OCI-LY7 (cell line): ENCODE measurements around the gene TMPRSS6. TPM values are rescaled to one million over a fixed set of nuclear protein-coding genes. Genes with fewer than 3 reads are reported as not detected.

Source experiments
- BruUV-seq: library from RNA; stranded (reverse); fragments of 400-500 nt; replicated peaks from 2 replicates; lab custom pipeline; 2021; lab: Mats Ljungman, UMichigan
- CTCF ChIA-PET: fragments of 300-600 bp; sonication (Branson Sonifier 250); formaldehyde crosslinking; loops from one replicate; lab custom pipeline; 2022; ENCODE audit warnings: antibody characterized with exemption; ENCODE audit not compliant: unreplicated experiment; lab: Charles Lee
- POLR2A ChIA-PET: fragments of 300-600 bp; sonication (Branson Sonifier 250); formaldehyde crosslinking; loops from one replicate; lab custom pipeline; 2022; ENCODE audit warnings: antibody characterized with exemption; lab: Charles Lee
- DNase-seq: peaks from one replicate; pipeline ENCODE4 v3.0.0-alpha.2; 2015; ENCODE audit warnings: low spot score
- H2AFZ ChIP-seq: fragments of 200-600 bp; sonication (generic), shearing (Covaris generic); 2 replicates; pipeline ENCODE4 v1.6.1; 2014; ENCODE audit warnings: mild to moderate bottlenecking, antibody characterized with exemption, low read length, moderate library complexity
- H3K27ac ChIP-seq: fragments of 200-600 bp; sonication (generic); 2 replicates; pipeline ENCODE4 v1.5.1; 2014; ENCODE audit warnings: mixed run types, low read depth, mild to moderate bottlenecking, moderate library complexity, low read length, inconsistent platforms; ENCODE audit not compliant: poor library complexity, severe bottlenecking
- H3K36me3 ChIP-seq: fragments of 200-600 bp; sonication (generic); 2 replicates; pipeline ENCODE4 v1.6.1; 2014; ENCODE audit warnings: mild to moderate bottlenecking, antibody characterized with exemption, low read length, moderate library complexity, mixed read lengths; ENCODE audit not compliant: insufficient read depth
- H3K4me1 ChIP-seq: fragments of 200-600 bp; sonication (generic); 2 replicates; pipeline ENCODE4 v1.5.1; 2014; ENCODE audit warnings: mild to moderate bottlenecking, low read length; ENCODE audit not compliant: insufficient read depth, poor library complexity, severe bottlenecking
- H3K4me2 ChIP-seq: fragments of 200-600 bp; sonication (generic); 2 replicates; pipeline ENCODE4 v1.6.1; 2014; ENCODE audit warnings: mild to moderate bottlenecking, low read length
- H3K4me3 ChIP-seq: fragments of 200-600 bp; sonication (generic); 2 replicates; pipeline ENCODE4 v1.5.1; 2014; ENCODE audit warnings: mild to moderate bottlenecking, low read depth, low read length; ENCODE audit not compliant: poor library complexity, severe bottlenecking
- H3K79me2 ChIP-seq: fragments of 200-600 bp; sonication (generic); 2 replicates; pipeline ENCODE4 v1.6.1; 2016; ENCODE audit warnings: low read depth, mild to moderate bottlenecking, low read length, moderate library complexity, mixed read lengths; ENCODE audit not compliant: insufficient read depth
- H3K9me2 ChIP-seq: fragments of 200-600 bp; sonication (generic); 2 replicates; pipeline ENCODE4 v1.6.1; 2016; ENCODE audit warnings: mild to moderate bottlenecking, low read length, mixed read lengths; ENCODE audit not compliant: insufficient read depth
- H3K9me3 ChIP-seq: fragments of 200-600 bp; sonication (generic); 2 replicates; pipeline ENCODE4 v1.6.1; 2014; ENCODE audit warnings: mild to moderate bottlenecking, mixed run types, low read length, mixed read lengths
- H4K20me1 ChIP-seq: fragments of 200-600 bp; sonication (generic); 2 replicates; pipeline ENCODE4 v1.6.1; 2014; ENCODE audit warnings: mild to moderate bottlenecking, antibody characterized with exemption, low read length, moderate library complexity, mixed read lengths; ENCODE audit not compliant: insufficient read depth
- EZH2phosphoT487 ChIP-seq: fragments of 200-600 bp; sonication (generic); IDR thresholded peaks from 2 replicates; pipeline ENCODE4 v1.6.1; 2018; ENCODE audit warnings: low read depth, borderline replicate concordance, mild to moderate bottlenecking, mixed run types, antibody characterized with exemption, low read length, moderate library complexity, mixed read lengths
- intact Hi-C: fragments of 100-400 bp; cut with micrococcal nuclease; formaldehyde crosslinking; loops from one replicate; pipeline ENCODE4 v1.10.0; 2022; ENCODE audit not compliant: unreplicated experiment
- total RNA-seq, 2 experiments: library from RNA; depleted of rRNA in 1 of 2; stranded (reverse); fragments of >200 nt in 1 of 2; shearing (Covaris generic) in 1 of 2; gene quantifications; 2 replicates each; pipeline ENCODE4 v1.2.3, GENCODE V29; 2014 to 2022
- TF ChIP-seq, protein P1 (sequence below): fragments of 200-600 bp; sonication (generic); conservative IDR thresholded peaks from 2 replicates; pipeline ENCODE4 v1.5.1; 2014; ENCODE audit warnings: mild to moderate bottlenecking, antibody characterized with exemption, low read length, moderate library complexity, mixed read lengths

The TMPRSS6 gene
- total RNA-seq, 2 experiments from 2014 or later: not detected

GRCh38 chr22:37137131-37137530, 27.6 kb upstream of the TMPRSS6 start:
- TF ChIP-seq, protein P1, sequence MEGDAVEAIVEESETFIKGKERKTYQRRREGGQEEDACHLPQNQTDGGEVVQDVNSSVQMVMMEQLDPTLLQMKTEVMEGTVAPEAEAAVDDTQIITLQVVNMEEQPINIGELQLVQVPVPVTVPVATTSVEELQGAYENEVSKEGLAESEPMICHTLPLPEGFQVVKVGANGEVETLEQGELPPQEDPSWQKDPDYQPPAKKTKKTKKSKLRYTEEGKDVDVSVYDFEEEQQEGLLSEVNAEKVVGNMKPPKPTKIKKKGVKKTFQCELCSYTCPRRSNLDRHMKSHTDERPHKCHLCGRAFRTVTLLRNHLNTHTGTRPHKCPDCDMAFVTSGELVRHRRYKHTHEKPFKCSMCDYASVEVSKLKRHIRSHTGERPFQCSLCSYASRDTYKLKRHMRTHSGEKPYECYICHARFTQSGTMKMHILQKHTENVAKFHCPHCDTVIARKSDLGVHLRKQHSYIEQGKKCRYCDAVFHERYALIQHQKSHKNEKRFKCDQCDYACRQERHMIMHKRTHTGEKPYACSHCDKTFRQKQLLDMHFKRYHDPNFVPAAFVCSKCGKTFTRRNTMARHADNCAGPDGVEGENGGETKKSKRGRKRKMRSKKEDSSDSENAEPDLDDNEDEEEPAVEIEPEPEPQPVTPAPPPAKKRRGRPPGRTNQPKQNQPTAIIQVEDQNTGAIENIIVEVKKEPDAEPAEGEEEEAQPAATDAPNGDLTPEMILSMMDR: no peak
- no peak for TF ChIP-seq EZH2phosphoT487
- H4K20me1 ChIP-seq: no peaks in the 10 kb centered on the region
- no peaks in the 10 kb centered on the region for H3K4me1 ChIP-seq
- H3K9me3 ChIP-seq: no peaks in the 10 kb centered on the region
- H2AFZ ChIP-seq: no peak overlapping the region
- no TSS peak for BruUV-seq
- H3K4me3 ChIP-seq: no peak overlapping the region
- intact Hi-C loops: no loop called here
- H3K27ac ChIP-seq: no peak overlapping the region
- no peak for DNase-seq
- CTCF ChIA-PET: no interaction called here
- H3K4me2 ChIP-seq: no peak overlapping the region
- H3K9me2 ChIP-seq: no peaks in the 10 kb centered on the region
- H3K36me3 ChIP-seq: no peaks in the 10 kb centered on the region
- POLR2A ChIA-PET: no interaction called here
- no peaks in the 10 kb centered on the region for H3K79me2 ChIP-seq

DNA sequence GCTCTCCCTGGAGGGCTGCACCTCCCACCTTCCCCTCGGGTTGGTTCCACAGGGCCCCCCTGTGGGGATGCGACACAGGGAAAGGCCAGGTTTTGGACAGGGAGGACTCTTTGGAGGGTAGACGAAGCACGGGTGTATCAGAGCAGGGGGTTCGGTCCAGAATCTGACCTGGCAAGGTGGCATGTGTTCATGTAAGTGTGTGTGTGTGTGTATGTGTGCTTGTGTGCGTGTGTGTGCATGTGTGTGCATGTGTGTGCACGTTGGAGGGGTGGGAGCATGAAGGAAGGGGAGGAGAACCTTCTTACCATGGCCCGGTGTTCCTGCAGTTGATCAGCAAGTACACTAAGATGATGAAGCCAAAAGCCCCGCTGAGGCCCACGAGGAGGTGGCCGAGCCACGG, 25.5 kb upstream of the TMPRSS6 start:
- Histone ChIP-seq H3K9me2 (no peaks in the 10 kb centered on the region), H3K79me2 (no peaks in the 10 kb centered on the region), H3K4me3 (no peak overlapping the region), H3K36me3 (no peaks in the 10 kb centered on the region), H3K4me2 (no peak overlapping the region), H2AFZ (no peak overlapping the region), H3K4me1 (no peaks in the 10 kb centered on the region), H3K9me3 (no peaks in the 10 kb centered on the region), H4K20me1 (no peaks in the 10 kb centered on the region), H3K27ac (no peak overlapping the region)
- TF ChIP-seq EZH2phosphoT487: no peak
- TF ChIP-seq, protein P1: no peak
- intact Hi-C loops: no loop called here
- ChIA-PET CTCF (no interaction called here), POLR2A (no interaction called here)
- BruUV-seq: no TSS peak
- DNase-seq: no peak

- POLR2A ChIA-PET: no interaction called here
- DNase-seq: no peak
- Histone ChIP-seq H3K9me3 (no peaks in the 10 kb centered on the region), H3K36me3 (no peaks in the 10 kb centered on the region), H3K27ac (no peak overlapping the region), H3K4me3 (no peak overlapping the region), H3K9me2 (no peaks in the 10 kb centered on the region), H4K20me1 (no peaks in the 10 kb centered on the region), H3K4me1 (no peaks in the 10 kb centered on the region), H3K79me2 (no peaks in the 10 kb centered on the region), H3K4me2 (no peak overlapping the region), H2AFZ (no peak overlapping the region)
- BruUV-seq: no TSS peak
- CTCF ChIA-PET: interaction anchor here (0.6 kb wide), 1 partner anchor 40 kb away, joined by 3 read pairs; no protein-coding TSS in a partner anchor
- intact Hi-C loops: no loop called here
- TF ChIP-seq EZH2phosphoT487: no peak
- TF ChIP-seq, protein P1: no peak
These were observed 23.9 kb upstream of the TMPRSS6 start for GRCh38 chr22:37133304-37134018.
